ENCODE data around the gene FBXL14.

FBXL14 gene

GRCh38 chr12:1583421-1584078 lies 10.8 kb downstream of the FBXL14 start:
- DNase-seq (ENCODE audit: low read depth) = peak; percentile 90
- no peak overlapping the region for H3K4me3 ChIP-seq (ENCODE audit: low read depth, low read length)
- TF ChIP-seq CTCF (IDR thresholded peaks at IDR 0.05; ENCODE audit: low read depth, low read length) (peak; percentile 80), MYC (IDR thresholded peaks at IDR 0.05; ENCODE audit: low read depth, low read length) (peak; percentile 19; the same call in 1 of the 2 replicates), MAX (IDR thresholded peaks at IDR 0.05; ENCODE audit: low read depth, low read length) (no peak; the same call in 1 of the 2 replicates), POLR2A (IDR thresholded peaks at IDR 0.05; ENCODE audit: extremely low read depth, insufficient read length) (no peak)

GRCh38 chr12:1582709-1583050 lies 11.7 kb downstream of the FBXL14 start:
- TF ChIP-seq MYC (IDR thresholded peaks at IDR 0.05; ENCODE audit: low read depth, low read length) (no peak), MAX (IDR thresholded peaks at IDR 0.05; ENCODE audit: low read depth, low read length) (no peak), CTCF (IDR thresholded peaks at IDR 0.05; ENCODE audit: low read depth, low read length) (no peak), POLR2A (IDR thresholded peaks at IDR 0.05; ENCODE audit: extremely low read depth, insufficient read length) (no peak)
- H3K4me3 ChIP-seq (ENCODE audit: low read depth, low read length) = no peak overlapping the region
- DNase-seq (ENCODE audit: low read depth) = no peak

GRCh38 chr12:1581973-1582708 lies 12.2 kb downstream of the FBXL14 start:
- TF ChIP-seq MYC (IDR thresholded peaks at IDR 0.05; ENCODE audit: low read depth, low read length) (no peak), MAX (IDR thresholded peaks at IDR 0.05; ENCODE audit: low read depth, low read length) (no peak), POLR2A (IDR thresholded peaks at IDR 0.05; ENCODE audit: extremely low read depth, insufficient read length) (no peak)
- H3K4me3 ChIP-seq (ENCODE audit: low read depth, low read length) = no peak overlapping the region
- DNase-seq (ENCODE audit: low read depth) = no peak

- H3K4me3 ChIP-seq (ENCODE audit: low read depth, low read length) = no peak overlapping the region
- no peak for DNase-seq (ENCODE audit: low read depth)
- TF ChIP-seq POLR2A (IDR thresholded peaks at IDR 0.05; ENCODE audit: extremely low read depth, insufficient read length) (no peak), CTCF (IDR thresholded peaks at IDR 0.05; ENCODE audit: low read depth, low read length) (no peak), MYC (IDR thresholded peaks at IDR 0.05; ENCODE audit: low read depth, low read length) (no peak), MAX (IDR thresholded peaks at IDR 0.05; ENCODE audit: low read depth, low read length) (no peak)
Observed at GRCh38 chr12:1580526-1580925, 13.9 kb downstream of the FBXL14 start.

- no peak for DNase-seq (ENCODE audit: low read depth)
- no peak for TF ChIP-seq CTCF (IDR thresholded peaks at IDR 0.05; ENCODE audit: low read depth, low read length)
- TF ChIP-seq POLR2A (IDR thresholded peaks at IDR 0.05; ENCODE audit: extremely low read depth, insufficient read length) = no peak
- TF ChIP-seq MYC (IDR thresholded peaks at IDR 0.05; ENCODE audit: low read depth, low read length) = no peak
- no peak for TF ChIP-seq MAX (IDR thresholded peaks at IDR 0.05; ENCODE audit: low read depth, low read length)
Observed at GRCh38 chr12:1579651-1580435, 14.5 kb downstream of the FBXL14 start.

More at GRCh38 chr12:1579651-1580435, 14.5 kb downstream of the FBXL14 start:
- H3K4me3 ChIP-seq (ENCODE audit: low read depth, low read length) = no peak overlapping the region
